Mucosa of descending colon (tissue), 3 donors: Measurements from ENCODE around the gene ADAMTS8. TPM values are rescaled to one million over a fixed set of nuclear protein-coding genes. Genes with fewer than 3 reads are reported as not detected.

Experiments
- ATAC-seq: fragments of 200-7000 bp; cut with Tn5 transposase; one replicate; pipeline ENCODE4 v1.9.1; 2020; ENCODE audit warnings: mild to moderate bottlenecking, moderate library complexity
- DNase-seq, 3 donors: peaks; one replicate each; pipeline ENCODE4 v3.0.0-alpha.2; 2020
- H3K36me3 ChIP-seq: fragments of 200-600 bp; one replicate; pipeline ENCODE4 v1.8.0; 2021; ENCODE audit warnings: low read depth, mild to moderate bottlenecking
- H3K4me1 ChIP-seq: fragments of 200-600 bp; one replicate; pipeline ENCODE4 v1.8.0; 2021; ENCODE audit warnings: low read depth, mild to moderate bottlenecking
- H3K4me3 ChIP-seq: fragments of 200-600 bp; one replicate; pipeline ENCODE4 v1.8.0; 2021; ENCODE audit warnings: mild to moderate bottlenecking
- H3K9me3 ChIP-seq: fragments of 200-600 bp; one replicate; pipeline ENCODE4 v1.8.0; 2021; ENCODE audit warnings: mild to moderate bottlenecking
- CTCF ChIP-seq: fragments of 200-600 bp; IDR thresholded peaks from one replicate; pipeline ENCODE4 v1.8.0; 2022; ENCODE audit warnings: antibody characterized with exemption, mild to moderate bottlenecking
- intact Hi-C, 2 donors: fragments of 100-400 bp; cut with DNase I in 1 of 2; cut with micrococcal nuclease in 1 of 2; formaldehyde crosslinking; loops; one replicate each; pipeline versions ENCODE4 v1.11.0 to v1.11.1; 2022; cut with DNase I, micrococcal nuclease
- total RNA-seq, 3 donors: library from RNA; stranded (reverse); fragmentation: NEBNext Ultra II Directional in 2 of 3; extraction: Animal tissue kit (Norgen Biotek cat#: 25700) in 2 of 3; gene quantifications; one replicate each; pipeline versions ENCODE4 v1.2.1 to v1.2.4, GENCODE V29; 2021 to 2023
- donor health status: DM: no; HTN: no; CAD: no; lungs with moderate emphysema.
- donor health status: DM: no; HTN: no; CAD: no.
- donor health status: DM: no; HTN: yes; CAD: no.

ADAMTS8 gene
- total RNA-seq, 3 donors from 2014 or later, result 0.38 to 10.5 (median 2.6) TPM

GRCh38 chr11:130390071-130390758 is 38.2 kb downstream of the ADAMTS8 start:
- TF ChIP-seq CTCF, result no peak
- DNase-seq (peak in 1 of 3 donors; percentile 24), ATAC-seq (peak; percentile 63)
- Histone ChIP-seq H3K4me1 (peaks cover 18% of the 10 kb centered on the region), H3K36me3 (no peaks in the 10 kb centered on the region), H3K4me3 (no peak overlapping the region), H3K9me3 (no peaks in the 10 kb centered on the region)
- intact Hi-C loops, result no loop called here

- Histone ChIP-seq H3K4me1 (peaks cover 18% of the 10 kb centered on the region), H3K4me3 (no peak overlapping the region), H3K36me3 (no peaks in the 10 kb centered on the region), H3K9me3 (no peaks in the 10 kb centered on the region)
- TF ChIP-seq CTCF, result no peak
- intact Hi-C loops, result no loop called here
- DNase-seq (peak in 2 of 3 donors; percentile 66 to 70), ATAC-seq (peak; percentile 60)
Observed at GRCh38 chr11:130389335-130389935, 39.0 kb downstream of the ADAMTS8 start.

GRCh38 chr11:130388607-130389205 is 39.7 kb downstream of the ADAMTS8 start:
- intact Hi-C loops, result no loop called here
- ATAC-seq (peak; percentile 80), DNase-seq (peak in 1 of 3 donors; percentile 41)
- TF ChIP-seq CTCF, result no peak
- Histone ChIP-seq H3K36me3 (no peaks in the 10 kb centered on the region), H3K9me3 (no peaks in the 10 kb centered on the region), H3K4me3 (no peak overlapping the region), H3K4me1 (peaks cover 18% of the 10 kb centered on the region)

- peaks cover 18% of the 10 kb centered on the region for H3K4me1 ChIP-seq
- no peak for ATAC-seq
- no peak for DNase-seq
- H3K9me3 ChIP-seq, result no peaks in the 10 kb centered on the region
- H3K36me3 ChIP-seq, result no peaks in the 10 kb centered on the region
- no peak for TF ChIP-seq CTCF
- no peak overlapping the region for H3K4me3 ChIP-seq
- intact Hi-C loops, result no loop called here
Observed at GRCh38 chr11:130386056-130386455, 42.4 kb downstream of the ADAMTS8 start.

GRCh38 chr11:130383344-130384211 is 44.8 kb downstream of the ADAMTS8 start:
- no peaks in the 10 kb centered on the region for H3K9me3 ChIP-seq
- no peak for TF ChIP-seq CTCF
- peak; percentile 31 for ATAC-seq

More at GRCh38 chr11:130383344-130384211, 44.8 kb downstream of the ADAMTS8 start:
- H3K4me3 ChIP-seq, result no peak overlapping the region
- no peaks in the 10 kb centered on the region for H3K36me3 ChIP-seq
- no peaks in the 10 kb centered on the region for H3K4me1 ChIP-seq
- peak in 1 of 3 donors; percentile 13 for DNase-seq
- intact Hi-C loops, result no loop called here
